Prostate gland (tissue), 2 donors: ENCODE results near the gene SH2D3C.

Experiments
- POLR2AphosphoS5 ChIP-seq: sonication (generic); formaldehyde crosslinking; IDR thresholded peaks from one replicate; pipeline ENCODE4 v1.6.1; 2017; ENCODE audit warnings: antibody characterized with exemption
- TF ChIP-seq, protein P1 (sequence below), 4 experiments: fragments of 200-600 bp in 2 of 4; fragments of 450-650 bp in 2 of 4; sonication (generic) in 2 of 4; IDR thresholded peaks; 1 replicate in 3 of 4; 2 replicates in 1 of 4; pipeline ENCODE4 v1.5.1; 2016 to 2019; ENCODE audit warnings: antibody characterized with exemption in 4 of 4, mild to moderate bottlenecking in 2 of 4, moderate library complexity in 2 of 4

DNA sequence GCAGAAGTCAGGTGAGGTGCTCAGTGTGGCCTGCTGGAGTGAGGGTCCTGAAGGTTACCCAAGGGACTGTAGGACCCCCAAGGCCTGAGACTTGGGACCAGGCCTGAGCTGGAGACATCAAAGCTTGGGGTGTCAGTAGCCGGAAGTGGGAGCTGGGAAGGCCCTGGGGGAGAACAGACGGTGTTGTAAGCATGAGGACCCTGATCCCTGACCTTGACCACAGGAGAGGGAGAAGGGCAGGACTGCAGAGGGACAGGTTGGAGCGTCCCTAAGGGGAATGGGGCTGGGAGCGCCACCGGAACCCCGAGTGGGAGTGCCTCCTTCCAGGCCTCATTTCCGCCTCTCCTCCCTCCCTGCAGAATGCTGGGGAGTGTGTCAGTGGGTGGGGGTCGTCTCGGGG is 62.1 kb downstream of the SH2D3C start:
- TF ChIP-seq, protein P1, sequence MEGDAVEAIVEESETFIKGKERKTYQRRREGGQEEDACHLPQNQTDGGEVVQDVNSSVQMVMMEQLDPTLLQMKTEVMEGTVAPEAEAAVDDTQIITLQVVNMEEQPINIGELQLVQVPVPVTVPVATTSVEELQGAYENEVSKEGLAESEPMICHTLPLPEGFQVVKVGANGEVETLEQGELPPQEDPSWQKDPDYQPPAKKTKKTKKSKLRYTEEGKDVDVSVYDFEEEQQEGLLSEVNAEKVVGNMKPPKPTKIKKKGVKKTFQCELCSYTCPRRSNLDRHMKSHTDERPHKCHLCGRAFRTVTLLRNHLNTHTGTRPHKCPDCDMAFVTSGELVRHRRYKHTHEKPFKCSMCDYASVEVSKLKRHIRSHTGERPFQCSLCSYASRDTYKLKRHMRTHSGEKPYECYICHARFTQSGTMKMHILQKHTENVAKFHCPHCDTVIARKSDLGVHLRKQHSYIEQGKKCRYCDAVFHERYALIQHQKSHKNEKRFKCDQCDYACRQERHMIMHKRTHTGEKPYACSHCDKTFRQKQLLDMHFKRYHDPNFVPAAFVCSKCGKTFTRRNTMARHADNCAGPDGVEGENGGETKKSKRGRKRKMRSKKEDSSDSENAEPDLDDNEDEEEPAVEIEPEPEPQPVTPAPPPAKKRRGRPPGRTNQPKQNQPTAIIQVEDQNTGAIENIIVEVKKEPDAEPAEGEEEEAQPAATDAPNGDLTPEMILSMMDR (IDR thresholded peaks at IDR 0.05) = no peak
- no peak for TF ChIP-seq POLR2AphosphoS5
